Activated CD8-positive, alpha-beta memory T cell treated with anti-CD3 and anti-CD28 coated beads, Interleukin-2, amount 50 U/mL, for 48 hours (primary cell): Measurements from ENCODE around the gene SIT1.
"Not testable (repeated sequence)": the region's sequence is repeated elsewhere in the genome, so short reads cannot be mapped to it uniquely, and the experiment has no call there.

Experiments
- DNase-seq: peaks from one replicate; pipeline ENCODE4 v3.0.0-alpha.2; 2020

The SIT1 gene

GRCh38 chr9:35658137-35658967 lies 7.6 kb upstream of the SIT1 start, which contains the start of gene CCDC107:
CCDC107 (plus strand) TSS chr9:35658292; CDS start chr9:35658380, 88 bp downstream.
- DNase-seq: peak; percentile 93

- peak; percentile 96 for DNase-seq
Measured at GRCh38 chr9:35657546-35658136, 6.9 kb upstream of the SIT1 start, which contains the start of gene RMRP. RMRP (minus strand) TSS chr9:35658019.

GRCh38 chr9:35656831-35657545 lies 6.3 kb upstream of the SIT1 start:
- no peak for DNase-seq

GRCh38 chr9:35656348-35656747 lies 5.6 kb upstream of the SIT1 start:
- DNase-seq: no peak

GRCh38 chr9:35653611-35654010 lies 2.9 kb upstream of the SIT1 start:
- DNase-seq: no peak

- DNase-seq: no peak
Measured at GRCh38 chr9:35652829-35653209, 2.1 kb upstream of the SIT1 start.

- DNase-seq: no peak
Measured at GRCh38 chr9:35651956-35652828, 1.5 kb upstream of the SIT1 start.

GRCh38 chr9:35649431-35650340 lies 1.0 kb downstream of the SIT1 start:
- DNase-seq: peak; percentile 72

- peak; percentile 96 for DNase-seq
Measured at GRCh38 chr9:35646533-35647265, 4.0 kb downstream of the SIT1 start.

GRCh38 chr9:35646153-35646532 lies 4.6 kb downstream of the SIT1 start:
- no peak for DNase-seq

GRCh38 chr9:35645736-35646135 lies 5.0 kb downstream of the SIT1 start:
- DNase-seq: not testable (repeated sequence)

- DNase-seq: no peak
Measured at GRCh38 chr9:35643046-35643445, 7.7 kb downstream of the SIT1 start.

GRCh38 chr9:35641478-35641877 lies 9.3 kb downstream of the SIT1 start:
- not testable (repeated sequence) for DNase-seq

GRCh38 chr9:35640431-35640830 lies 10.3 kb downstream of the SIT1 start:
- DNase-seq: not testable (repeated sequence)

GRCh38 chr9:35639631-35640030 lies 11.1 kb downstream of the SIT1 start:
- DNase-seq: no peak

GRCh38 chr9:35639225-35639624 lies 11.5 kb downstream of the SIT1 start:
- DNase-seq: not testable (repeated sequence)

- DNase-seq: not testable (repeated sequence)
Measured at GRCh38 chr9:35638751-35639150, 12.0 kb downstream of the SIT1 start.

GRCh38 chr9:35637427-35637955 lies 13.2 kb downstream of the SIT1 start:
- peak; percentile 32 for DNase-seq

GRCh38 chr9:35636877-35637246 lies 13.9 kb downstream of the SIT1 start:
- peak; percentile 1 for DNase-seq

- DNase-seq: no peak
Measured at GRCh38 chr9:35636135-35636876, 14.4 kb downstream of the SIT1 start.
